ENCODE measurements around the gene CEP20.

The CEP20 gene

GRCh38 chr16:15897834-15898254 is 9.4 kb upstream of the CEP20 start:
- DNase-seq (ENCODE audit: low spot score): no peak

DNA sequence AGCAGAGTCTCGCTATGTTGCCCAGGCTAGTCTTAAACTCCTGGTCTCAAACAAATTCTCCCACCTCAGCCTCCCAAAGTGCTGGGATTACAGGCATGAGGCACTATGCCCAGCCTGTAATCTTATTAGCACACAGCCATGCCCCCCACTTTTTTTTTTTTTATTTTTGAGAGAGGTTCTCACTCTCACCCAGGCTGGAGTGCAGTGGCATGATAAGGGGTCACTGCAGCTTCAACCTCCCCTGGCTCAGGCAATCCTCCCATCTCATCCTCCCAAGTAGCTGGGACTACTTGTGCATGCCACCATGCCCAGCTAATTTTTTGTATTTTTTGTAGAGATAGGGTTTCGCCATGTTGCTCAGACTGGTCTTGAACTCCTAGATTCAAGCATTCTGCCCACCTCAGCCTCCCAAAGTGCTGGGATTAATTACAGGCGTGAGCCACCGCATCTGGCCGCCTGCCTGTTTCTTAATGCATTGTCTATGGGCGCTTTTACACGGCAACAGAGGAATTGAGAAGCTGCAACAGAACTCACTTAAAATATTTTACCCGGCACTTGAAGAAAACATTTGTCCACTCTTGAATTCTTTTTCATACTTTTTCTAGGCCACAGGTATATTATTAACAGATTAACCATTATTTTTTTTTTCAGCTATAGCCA is 8.8 kb upstream of the CEP20 start:
- no peak for DNase-seq (ENCODE audit: low spot score)

- DNase-seq (ENCODE audit: low spot score): no peak
Measured at GRCh38 chr16:15894571-15895374, 6.4 kb upstream of the CEP20 start.

DNA sequence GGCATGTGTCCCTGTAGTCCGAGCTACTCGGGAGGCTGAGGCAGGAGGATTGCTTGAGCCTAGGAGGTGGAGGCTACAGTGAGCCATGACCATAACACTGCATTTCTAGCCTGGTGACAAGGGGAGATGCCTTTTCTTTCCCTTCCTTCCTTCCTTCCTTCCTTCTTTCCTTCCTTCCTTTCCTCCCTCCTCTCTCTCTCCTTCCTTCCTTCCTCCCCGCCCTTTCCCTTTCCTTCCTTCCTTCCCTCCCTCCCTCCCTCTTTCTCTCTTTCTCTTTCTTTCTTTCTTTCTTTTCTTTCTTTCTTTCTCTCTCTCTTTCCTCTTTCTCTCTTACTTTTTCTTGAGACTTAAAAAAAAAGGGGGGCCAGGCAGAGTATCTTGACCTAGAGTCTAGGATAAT is 3.1 kb upstream of the CEP20 start:
- no peak for DNase-seq (ENCODE audit: low spot score)

DNA sequence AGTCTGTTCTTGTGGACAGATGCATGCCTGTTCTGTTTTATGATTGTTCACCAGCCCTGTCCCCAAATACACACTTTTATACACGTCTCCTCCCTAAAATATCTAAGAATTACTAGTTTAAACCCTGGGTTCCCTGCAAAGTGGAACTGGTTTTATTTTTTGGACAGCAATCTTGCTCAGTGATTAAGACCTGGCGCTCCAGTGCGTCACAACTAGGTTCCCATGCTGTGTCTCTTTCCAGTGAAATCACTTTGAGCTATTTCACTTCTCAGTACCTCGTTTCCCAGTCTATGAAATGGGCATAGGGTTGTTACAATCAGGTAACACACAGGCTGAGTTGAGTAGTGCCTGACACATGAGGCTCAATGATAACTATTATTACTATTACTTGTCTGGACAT is 1.1 kb downstream of the CEP20 start:
- no peak for DNase-seq (ENCODE audit: low spot score)

DNA sequence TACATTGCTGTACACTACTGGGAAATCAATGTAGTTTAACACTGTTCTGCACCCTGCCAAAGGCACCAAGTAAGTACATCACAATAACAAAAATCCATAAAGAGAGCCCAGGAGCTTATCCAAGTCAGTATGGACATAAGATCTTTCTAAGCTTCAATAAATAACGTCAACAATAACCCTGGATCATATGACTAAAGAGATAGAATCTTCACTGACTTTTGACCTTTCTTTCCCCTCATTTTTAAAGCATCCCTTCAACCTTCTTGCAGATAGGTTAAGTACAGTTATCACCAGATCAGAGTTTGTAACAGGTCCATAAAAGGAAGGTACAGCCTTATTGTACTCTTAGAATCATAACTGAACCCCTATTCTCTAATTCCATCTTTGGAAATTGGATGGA is 2.3 kb downstream of the CEP20 start:
- no peak for DNase-seq (ENCODE audit: low spot score)

DNA sequence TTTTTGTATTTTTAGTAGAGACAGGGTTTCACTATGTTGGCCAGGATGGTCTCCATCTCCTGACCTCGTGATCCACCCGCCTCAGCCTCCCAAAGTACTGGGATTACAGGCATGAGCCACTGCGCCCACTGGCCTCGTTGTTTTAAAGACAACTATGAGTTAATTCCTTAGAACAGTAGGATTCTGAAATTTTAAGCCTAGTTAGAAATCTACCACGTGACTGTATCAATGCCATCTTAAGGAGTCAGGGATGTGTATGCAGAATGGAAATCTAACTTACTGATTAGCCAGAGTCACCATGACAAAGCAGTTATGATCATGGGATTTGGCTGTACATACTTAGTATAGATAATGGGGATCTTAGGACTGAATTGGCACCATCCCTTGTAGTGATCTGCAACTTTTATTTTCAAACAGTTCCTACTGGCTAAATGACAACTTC is 2.8 kb downstream of the CEP20 start:
- DNase-seq (ENCODE audit: low spot score): no peak

GRCh38 chr16:15882563-15882962 is 5.8 kb downstream of the CEP20 start:
- no peak for DNase-seq (ENCODE audit: low spot score)

GRCh38 chr16:15881794-15882379 is 6.5 kb downstream of the CEP20 start:
- no peak for DNase-seq (ENCODE audit: low spot score)

DNA sequence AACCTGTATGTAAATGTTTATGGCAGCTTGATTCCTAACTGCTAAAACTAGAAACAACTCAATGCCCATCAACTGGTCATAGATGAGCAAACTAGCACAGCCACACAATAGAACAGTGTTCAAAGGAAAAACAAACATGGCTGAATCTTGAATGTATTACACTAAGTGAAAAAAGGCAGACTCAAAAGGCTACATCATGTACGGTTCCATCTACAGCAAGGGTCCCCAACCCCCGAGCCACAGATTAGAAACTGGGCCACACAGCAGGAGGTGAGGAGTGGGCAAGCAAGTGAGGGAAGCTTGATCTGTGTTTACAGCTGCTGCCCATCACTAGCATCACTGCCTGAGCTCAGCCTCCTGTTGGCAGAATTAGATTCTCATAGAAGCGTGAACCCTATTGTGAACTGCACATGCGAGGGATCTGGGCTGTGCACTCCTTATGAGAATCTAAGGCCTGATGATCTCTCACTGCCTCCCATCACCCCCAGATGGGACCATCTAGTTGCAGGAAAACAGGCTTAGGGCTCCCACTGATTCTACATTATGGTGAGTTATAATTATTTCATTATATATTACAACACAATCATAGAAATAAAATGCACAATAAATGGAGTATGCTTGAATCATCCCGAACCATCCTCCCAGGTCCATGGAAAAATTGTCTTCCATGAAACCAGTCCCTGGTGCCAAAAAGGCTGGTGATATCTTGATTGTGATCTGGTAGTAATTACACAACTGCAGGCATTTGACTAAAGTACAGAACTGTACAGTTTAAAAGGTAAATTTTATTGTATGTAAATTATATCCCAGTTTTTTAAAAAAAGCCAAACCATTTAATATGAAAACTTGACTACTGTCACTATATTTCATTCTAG is 7.7 kb downstream of the CEP20 start:
- no peak for DNase-seq (ENCODE audit: low spot score)

DNA sequence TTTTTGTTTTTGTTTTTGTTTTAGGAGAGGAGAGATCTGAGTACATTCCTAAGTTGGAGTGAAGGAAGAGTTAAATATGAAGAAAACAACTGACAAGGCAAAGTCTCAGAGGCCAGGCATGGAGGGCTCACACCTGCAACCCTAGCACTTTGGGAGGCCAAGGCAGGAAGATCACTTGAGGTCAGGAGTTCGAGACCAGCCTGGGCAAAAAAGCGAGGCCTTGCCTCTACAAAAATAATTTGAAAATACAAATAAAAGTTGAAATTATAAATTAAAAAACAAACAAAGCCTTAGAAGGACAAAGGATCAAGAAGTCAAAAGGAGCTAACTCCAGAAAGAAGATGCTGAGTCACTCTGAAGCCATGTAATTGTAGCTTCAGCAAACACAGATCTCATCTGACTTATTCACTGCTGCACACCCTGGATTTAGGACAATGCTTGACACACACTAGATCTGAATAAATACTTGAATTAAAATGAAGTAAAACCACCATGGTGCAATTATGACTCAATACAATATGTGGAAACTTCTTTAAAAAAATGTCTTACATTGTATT is 9.1 kb downstream of the CEP20 start:
- peak; percentile 44 for DNase-seq (ENCODE audit: low spot score)

DNA sequence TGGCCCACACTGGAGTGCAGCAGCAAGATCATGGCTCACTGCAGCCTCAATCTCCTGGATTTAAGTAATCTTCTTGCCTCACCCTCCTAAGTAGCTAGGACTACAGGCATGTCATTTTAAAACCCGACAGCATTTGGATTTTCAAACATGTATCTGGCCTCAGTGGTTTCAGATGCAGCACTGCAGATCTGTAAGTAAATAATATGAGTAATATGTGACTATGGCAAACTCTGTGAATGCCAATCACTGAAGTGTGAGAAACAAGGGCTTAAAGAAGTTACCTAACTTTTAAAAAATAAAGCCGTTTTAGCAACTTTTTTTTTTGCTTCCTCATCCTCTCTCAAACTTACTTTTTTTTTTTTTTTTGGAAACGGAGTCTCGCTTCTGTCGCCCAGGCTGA is 11.9 kb downstream of the CEP20 start:
- DNase-seq (ENCODE audit: low spot score): no peak

GRCh38 chr16:15874745-15875314 is 13.6 kb downstream of the CEP20 start:
- peak; percentile 63 for DNase-seq (ENCODE audit: low spot score)

GRCh38 chr16:15873737-15874136 is 14.7 kb downstream of the CEP20 start:
- DNase-seq (ENCODE audit: low spot score): no peak

GRCh38 chr16:15873301-15873700 is 15.1 kb downstream of the CEP20 start:
- no peak for DNase-seq (ENCODE audit: low spot score)

DNA sequence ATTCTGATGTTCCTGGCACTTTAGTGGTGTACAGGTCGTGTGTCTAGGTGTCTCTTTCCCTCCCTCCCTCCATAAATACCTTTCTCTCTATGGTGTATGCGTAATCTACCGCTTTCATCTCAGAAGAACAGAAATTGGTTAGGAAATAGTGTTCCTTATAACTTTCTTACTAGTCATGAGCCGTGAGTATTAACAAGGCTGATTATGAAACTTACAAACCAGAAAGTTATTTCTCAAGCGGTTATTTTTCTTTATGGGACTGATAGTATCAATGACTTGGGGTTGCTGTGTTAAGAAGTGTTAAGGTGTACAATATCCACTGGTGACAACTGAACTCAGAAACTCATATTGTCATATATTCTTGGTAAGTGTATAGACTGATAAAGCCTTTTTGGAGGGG is 18.4 kb downstream of the CEP20 start:
- DNase-seq (ENCODE audit: low spot score): no peak

GRCh38 chr16:15866451-15866850 is 22.0 kb downstream of the CEP20 start:
- no peak for DNase-seq (ENCODE audit: low spot score)

GRCh38 chr16:15865742-15866141 is 22.7 kb downstream of the CEP20 start:
- DNase-seq (ENCODE audit: low spot score): no peak

- DNase-seq (ENCODE audit: low spot score): no peak
Measured at GRCh38 chr16:15864939-15865338, 23.5 kb downstream of the CEP20 start.

GRCh38 chr16:15861996-15862395 is 26.4 kb downstream of the CEP20 start:
- no peak for DNase-seq (ENCODE audit: low spot score)

DNA sequence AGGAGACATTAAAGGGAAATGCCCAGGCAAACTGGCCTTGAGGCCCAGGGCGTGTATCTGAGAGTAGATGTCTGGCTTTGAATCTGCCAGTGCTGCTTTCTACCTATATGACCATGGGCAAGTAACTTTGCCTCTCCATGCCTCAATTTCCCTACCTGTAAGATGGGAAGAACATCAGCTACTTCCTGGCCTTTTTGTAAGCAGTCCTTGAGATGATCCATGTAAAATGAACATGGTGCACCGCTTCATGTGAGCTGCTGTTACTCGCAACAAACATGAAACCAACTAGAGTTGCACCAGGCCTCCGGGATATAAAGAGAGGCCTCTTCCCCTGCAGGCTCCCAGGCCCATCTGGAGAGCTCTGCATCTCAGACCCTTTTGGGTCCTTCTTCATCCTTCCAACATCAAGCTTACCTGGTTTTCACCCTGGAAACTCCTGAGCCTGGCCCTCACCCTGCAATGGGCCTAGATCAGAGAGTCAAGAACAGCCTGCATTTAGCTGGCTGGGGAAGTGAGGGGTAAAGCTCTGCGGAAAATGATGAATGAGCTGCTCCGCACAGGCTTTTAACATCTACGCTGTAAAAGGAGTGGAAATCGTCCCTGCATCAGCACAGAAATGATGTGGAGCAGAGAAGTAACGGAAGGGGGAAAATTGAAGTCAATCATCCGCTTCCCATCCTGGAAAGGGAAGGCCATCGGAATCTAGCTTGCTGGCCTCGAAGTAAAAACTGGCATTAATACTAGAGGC is 29.3 kb downstream of the CEP20 start:
- no peak for DNase-seq (ENCODE audit: low spot score)
